ENCODE measurements around the gene GNG7.

DNA sequence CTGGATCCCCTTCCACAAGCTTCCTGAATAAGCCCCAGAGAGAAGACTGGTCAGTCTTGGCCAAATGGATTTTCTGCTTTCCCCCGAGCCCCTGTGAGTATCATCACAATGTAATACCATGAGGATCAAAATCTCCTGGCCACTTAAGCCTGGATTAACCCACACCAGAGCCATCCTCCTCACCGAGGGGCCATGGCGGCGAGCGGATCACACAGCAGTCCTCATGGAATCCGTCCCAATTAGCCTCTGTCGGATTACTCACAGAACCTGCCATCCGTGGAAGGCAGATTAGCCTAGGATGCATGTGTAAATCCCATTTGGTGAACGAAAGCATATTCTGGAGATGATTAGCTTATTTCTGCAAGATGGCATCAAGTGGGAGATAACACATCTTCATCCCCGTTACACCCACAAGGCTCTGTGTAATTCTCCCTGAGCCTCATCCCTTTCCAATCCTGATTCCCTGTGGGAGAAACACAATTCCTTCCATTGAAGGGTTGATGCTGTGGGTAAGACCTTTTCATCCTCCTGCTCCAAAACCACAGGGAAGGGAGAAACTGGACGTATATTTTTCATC lies 42.5 kb downstream of the GNG7 start:
- TF ChIP-seq CTCF (IDR thresholded peaks at IDR 0.05), result no peak
- TF ChIP-seq POLR2A (IDR thresholded peaks at IDR 0.05), result no peak
